Activated CD4-positive, alpha-beta T cell treated with anti-CD3 and anti-CD28 coated beads, Interleukin-2, amount 50 U/mL, for 48 hours (primary cell): ENCODE data around the gene NAPA.
"Not testable (repeated sequence)": the region's sequence is repeated elsewhere in the genome, so short reads cannot be mapped to it uniquely, and the experiment has no call there.

Experiments
- DNase-seq, 2 experiments: peaks; one replicate each; pipeline ENCODE4 v3.0.0-alpha.2; 2020

NAPA gene

DNA sequence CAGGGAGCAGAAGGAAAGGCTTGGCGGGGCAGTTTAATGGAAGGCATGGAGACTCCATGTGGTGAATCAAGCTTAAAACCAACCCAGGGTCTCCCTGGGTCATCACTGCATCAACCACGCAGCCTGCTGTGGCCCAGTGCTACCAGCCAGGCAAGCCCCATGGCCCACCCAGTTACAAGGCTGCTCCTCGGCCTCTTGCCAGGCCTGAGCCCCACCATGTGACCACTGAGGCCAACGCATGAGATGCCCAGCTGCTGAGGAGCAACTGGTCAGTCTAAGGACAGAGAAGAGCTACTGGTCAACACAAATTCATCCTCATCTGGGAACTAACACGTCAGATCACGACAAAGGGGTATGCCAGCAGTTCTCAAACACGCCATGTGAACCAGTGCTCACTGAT is 15.5 kb downstream of the NAPA start:
- DNase-seq = no peak

DNA sequence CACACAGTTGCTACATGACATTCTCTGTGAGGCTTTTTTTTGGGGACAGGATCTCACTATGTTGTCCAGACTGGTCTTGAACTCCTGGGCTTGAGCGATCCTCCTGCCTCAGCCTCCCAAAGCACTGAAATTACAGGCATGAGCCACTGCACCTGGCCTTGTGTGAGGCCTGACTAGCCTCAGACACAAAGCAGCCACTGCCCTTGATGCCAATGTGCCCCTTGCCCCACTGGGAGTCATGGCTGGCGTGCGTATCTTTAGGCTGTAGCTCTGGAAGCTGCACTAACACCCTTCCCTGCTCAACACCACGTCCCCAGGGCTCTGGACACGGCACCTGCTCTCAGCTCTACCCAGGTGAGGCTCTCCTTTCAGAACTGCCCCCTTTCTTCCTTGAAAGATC is 16.3 kb downstream of the NAPA start:
- DNase-seq = no peak

DNA sequence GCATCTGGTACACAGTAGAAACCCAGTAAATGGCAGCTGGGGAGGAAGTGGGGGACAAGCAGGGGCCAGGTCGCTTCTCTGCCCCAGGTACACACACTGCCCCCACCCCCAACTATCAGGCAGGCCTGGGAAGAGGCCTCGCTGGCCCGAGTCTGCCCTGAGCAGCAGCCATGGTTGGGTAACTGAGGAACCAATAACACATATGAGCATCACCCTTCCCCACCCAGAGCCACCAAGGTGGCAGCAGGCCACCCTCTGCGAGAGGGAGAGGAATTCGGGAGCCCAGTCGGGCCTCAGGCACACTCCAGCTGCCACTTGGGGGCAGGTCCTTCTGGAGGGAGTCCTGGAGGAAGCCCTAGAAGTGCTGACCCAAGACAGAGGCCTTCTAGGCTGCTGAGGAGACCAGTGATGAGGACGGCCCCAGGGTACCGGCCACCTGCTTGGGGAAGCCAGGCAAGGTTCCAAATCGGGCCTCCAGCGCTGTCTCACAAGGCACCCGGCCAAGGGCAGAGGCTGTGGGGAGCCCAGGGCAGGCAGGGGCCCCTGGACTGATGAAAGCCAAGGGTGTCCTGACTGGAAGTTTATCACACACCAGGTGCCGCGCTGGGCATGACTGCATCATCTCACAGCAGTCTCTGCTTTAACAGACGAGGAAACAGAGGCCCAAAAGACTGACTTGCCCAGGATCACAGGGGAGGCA is 16.9 kb downstream of the NAPA start:
- DNase-seq = no peak

DNA sequence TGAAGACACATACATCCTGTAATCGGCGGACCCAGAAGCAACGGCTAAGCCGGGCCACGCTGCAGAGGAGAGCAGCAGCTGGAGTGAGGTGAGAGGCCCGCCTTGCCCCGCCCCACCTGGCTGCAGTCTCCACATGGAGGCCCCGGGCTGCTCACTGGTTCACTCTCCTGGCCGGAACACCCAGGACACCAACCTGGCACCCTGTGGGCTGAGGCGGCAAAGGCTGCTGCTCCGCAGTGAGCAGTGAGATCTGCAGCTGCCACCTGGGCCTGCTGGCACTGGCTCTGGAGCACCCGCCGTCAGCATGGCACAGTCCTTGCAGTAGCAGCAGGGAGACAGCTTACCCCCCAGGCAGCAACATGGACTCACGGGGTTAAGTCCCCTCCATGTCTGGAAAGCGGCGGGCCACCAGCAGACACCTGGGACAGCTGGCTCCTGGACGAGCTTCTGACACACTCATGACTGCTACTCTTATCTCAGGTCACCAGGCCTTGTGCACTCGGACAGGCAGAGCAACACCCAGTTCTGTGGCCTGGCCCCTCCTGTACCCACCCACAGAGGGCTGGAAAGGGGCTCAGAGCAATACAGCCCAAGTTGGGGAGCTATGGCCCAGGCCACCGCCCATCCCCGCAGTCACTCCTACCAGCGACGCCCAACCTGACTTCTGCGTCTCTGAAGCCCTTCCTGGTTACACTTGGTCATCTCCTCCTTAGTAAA is 17.7 kb downstream of the NAPA start:
- DNase-seq = no peak

GRCh38 chr19:47495478-47496372 is 19.1 kb downstream of the NAPA start:
- no peak for DNase-seq

GRCh38 chr19:47494729-47495128 is 20.1 kb downstream of the NAPA start:
- no peak for DNase-seq

DNA sequence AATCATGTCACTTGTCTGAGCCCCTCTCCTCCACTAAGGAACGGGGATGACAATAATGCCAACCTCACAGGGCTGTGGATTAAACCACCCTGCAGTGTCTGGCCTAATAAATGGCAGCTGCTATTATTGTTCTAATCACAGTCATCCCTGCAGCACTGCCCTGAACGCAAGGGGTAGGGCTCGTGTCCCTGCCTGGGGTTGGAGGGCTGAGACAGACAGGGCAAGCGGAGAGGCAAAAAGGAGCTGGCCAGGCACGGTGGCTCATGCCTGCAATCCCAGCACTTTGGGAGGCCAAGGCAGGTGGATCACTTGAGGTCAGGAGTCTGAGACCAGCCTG is 20.7 kb downstream of the NAPA start:
- no peak for DNase-seq

- DNase-seq = no peak
Observed at GRCh38 chr19:47493378-47494210, 21.3 kb downstream of the NAPA start.

- DNase-seq = no peak
Observed at GRCh38 chr19:47492571-47493377, 22.1 kb downstream of the NAPA start.

DNA sequence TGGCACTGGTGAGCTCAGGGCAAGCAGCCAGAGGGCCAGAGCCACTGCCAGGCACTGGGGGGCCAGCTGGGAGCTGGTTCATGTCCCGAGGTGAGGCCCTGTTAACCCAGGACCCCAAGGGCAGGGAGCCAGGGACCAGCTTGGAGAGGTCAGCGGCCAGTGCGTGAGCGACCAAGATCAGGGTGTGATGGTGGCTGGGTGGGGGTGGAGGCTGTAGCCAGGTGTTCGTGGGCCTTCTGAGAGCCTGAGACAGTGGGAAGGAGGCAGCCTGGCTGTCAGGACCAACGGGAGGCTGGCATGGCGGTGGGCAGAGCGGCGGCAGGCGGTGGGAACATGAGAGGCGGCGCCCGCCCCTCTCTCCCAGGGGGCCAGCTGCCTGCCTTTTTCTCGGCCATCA is 22.7 kb downstream of the NAPA start:
- DNase-seq = no peak

DNA sequence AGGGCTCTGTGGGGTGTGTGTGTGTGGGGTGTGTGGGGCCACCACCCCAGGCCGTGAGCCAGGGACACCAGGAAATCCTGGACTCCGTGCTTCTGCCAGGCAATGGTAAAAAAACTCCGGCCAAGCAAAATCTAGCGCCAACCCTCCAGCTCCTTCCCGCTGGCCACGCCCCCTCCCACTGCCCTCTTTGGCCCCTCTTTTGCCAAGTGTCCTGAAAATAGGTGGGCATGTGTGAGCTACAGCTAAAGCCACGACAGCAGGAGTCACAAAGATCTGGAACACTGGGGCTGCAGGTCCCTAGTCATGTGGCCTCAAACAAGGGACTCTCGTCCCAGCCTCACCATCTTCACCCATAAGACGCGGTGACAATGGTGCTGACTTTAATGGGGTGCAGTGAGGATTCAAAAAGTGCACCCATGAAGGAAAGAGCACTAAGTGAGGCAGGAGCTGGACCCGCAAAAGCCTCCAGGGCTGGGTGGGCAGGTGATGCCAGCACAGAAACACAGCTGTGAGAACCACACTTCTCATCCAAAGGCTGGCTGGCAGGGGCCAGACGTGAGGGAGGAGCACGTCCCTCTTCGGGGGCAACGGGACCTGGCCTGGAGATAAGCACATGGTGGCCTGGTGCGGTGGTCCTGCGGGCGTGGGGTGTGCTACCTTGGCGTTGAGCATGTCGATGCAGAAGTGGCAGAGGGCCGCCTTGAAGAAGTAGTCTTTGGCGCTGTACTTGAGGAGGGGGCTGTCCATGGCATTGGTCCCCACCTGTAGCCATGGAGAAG is 23.3 kb downstream of the NAPA start:
- DNase-seq = no peak

GRCh38 chr19:47490847-47491246 is 24.0 kb downstream of the NAPA start:
- DNase-seq = no peak

DNA sequence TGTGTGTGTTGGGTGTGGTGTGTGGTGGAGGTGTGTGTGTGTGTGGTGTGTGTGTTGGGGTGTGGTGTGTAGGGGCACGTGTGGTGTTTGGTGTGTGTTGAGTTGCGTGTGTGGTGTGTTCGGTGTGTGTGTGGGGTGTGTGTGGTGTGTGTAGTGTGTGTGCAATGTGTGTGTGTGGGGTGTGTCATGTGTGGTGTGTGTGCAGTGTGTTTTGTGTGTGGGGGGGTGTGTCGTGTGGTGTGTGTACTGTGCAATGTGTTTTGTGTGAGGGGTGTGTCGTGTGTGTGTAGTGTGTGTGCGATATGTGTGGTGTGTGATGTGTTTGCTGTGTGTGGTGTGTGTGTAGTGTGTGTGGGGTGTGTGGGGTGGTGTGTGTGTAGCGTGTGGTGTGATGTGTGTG is 24.8 kb downstream of the NAPA start:
- DNase-seq = no peak

GRCh38 chr19:47489072-47489914 is 25.6 kb downstream of the NAPA start:
- DNase-seq = no peak

GRCh38 chr19:47487551-47488515 is 27.0 kb downstream of the NAPA start:
- no peak for DNase-seq

DNA sequence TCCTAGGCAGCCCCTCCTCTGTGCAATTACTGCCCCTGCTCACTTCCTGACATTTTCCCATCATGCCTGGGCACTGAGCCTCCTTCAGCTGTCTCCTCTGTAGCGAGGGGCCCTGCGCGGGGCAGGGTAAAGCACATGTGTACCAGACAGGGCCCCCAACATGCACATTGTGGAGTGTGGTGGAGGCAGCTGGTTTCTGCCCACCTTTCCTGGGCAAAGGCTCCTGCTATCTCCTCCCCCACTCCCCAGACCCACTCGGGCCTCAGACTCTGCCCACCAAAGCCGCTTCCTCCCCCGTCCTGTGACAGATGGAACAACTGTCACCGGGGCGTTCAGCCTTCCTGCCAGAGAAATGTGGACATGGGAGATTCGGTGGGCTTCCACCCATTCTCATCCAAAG is 28.0 kb downstream of the NAPA start:
- DNase-seq = no peak

- not testable (repeated sequence) for DNase-seq
Observed at GRCh38 chr19:47486220-47486619, 28.6 kb downstream of the NAPA start.

DNA sequence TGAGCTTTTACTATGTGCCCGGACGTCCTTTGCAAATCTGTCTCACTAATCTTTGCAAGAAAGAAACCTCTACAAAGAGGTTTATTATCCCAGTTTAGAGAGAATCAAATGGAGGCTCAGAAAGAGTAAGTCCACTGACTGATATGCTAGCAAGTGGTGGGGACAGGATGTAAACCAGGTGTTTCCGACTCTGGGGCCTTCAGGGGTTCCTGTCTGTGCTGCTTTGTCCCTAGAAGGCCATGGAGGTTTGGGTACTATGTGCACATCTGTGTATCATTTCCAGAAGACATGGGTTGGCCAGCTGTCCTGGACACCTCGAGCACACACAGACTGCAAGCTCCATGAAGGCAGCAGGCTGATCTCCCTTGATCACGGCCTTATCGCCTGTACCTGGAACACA is 29.7 kb downstream of the NAPA start:
- no peak for DNase-seq
